ENCODE measurements around the gene KRT36.

GRCh38 chr17:41464173-41464572 is 25.5 kb downstream of the KRT36 start:
- no peak for TF ChIP-seq POLR2A (IDR thresholded peaks at IDR 0.05)
- TF ChIP-seq CTCF (IDR thresholded peaks at IDR 0.05): no peak
